ENCODE data around the gene IKBKE. TPM values are rescaled to one million over a fixed set of nuclear protein-coding genes. Genes with fewer than 3 reads are reported as not detected.

IKBKE gene
- total RNA-seq, 1 donor from 2014 or later, result 7.7 TPM

DNA sequence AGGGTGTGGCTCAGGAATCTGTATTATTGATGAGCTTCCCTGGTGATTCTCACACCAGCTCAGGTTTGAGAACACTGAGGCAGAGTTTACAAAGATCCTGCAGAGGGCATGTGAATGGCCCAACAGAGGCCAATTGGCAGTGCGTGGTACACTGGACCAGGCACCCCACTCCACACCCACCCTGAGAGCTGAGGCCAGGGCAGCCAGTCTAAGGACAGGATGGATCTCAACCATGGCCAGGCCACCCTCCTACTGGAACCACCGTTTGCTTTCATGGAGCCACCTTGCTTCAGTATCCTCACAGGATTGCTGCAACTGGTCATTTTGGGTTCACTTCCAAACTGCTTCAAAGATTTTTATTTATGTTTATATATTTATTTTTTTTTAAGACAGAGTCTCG is 29.8 kb downstream of the IKBKE start:
- H3K4me3 Mint-ChIP-seq (ENCODE audit: unreplicated experiment), result no peak overlapping the region
- H3K36me3 Mint-ChIP-seq (ENCODE audit: low read depth), result peaks cover 3% of the 10 kb centered on the region
- no peak for TF ChIP-seq CTCF (IDR thresholded peaks at IDR 0.05)
- H3K27ac Mint-ChIP-seq (ENCODE audit: unreplicated experiment), result no peak overlapping the region
- DNase-seq (ENCODE audit: low spot score), result peak; percentile 52
- H3K9me3 Mint-ChIP-seq (ENCODE audit: low read depth), result no peaks in the 10 kb centered on the region
- peaks cover 2% of the 10 kb centered on the region for H3K27me3 Mint-ChIP-seq (ENCODE audit: low read depth)
- H3K4me1 Mint-ChIP-seq (ENCODE audit: low read depth), result peaks cover 59% of the 10 kb centered on the region

DNA sequence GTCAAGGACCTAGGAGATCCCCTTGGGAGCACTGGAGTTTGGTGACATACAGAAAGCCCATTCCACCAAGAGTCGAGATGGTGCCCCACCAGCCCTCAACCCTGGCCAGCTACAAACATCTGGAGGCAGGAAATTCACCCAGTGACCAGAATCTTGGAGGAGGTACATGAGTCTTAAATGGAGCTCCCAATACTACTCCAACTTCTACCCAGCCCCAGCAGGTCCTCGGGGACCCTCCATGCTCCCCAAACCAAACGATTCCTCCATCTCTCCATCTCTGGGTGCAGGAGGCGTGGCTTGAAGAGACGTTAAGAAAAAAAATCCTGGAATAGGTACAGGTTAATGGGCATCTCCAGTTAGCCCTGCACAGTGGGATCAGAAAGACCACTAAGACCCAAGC is 31.6 kb downstream of the IKBKE start:
- Mint-ChIP-seq H3K27me3 (ENCODE audit: low read depth) (peaks cover 13% of the 10 kb centered on the region), H3K4me3 (ENCODE audit: unreplicated experiment) (no peak overlapping the region), H3K36me3 (ENCODE audit: low read depth) (peaks cover 3% of the 10 kb centered on the region), H3K9me3 (ENCODE audit: low read depth) (no peaks in the 10 kb centered on the region), H3K27ac (ENCODE audit: unreplicated experiment) (peak overlapping the region; percentile 92), H3K4me1 (ENCODE audit: low read depth) (peaks cover 48% of the 10 kb centered on the region)
- DNase-seq (ENCODE audit: low spot score), result peak; percentile 19
- TF ChIP-seq CTCF (IDR thresholded peaks at IDR 0.05), result no peak

GRCh38 chr1:206502403-206502802 is 32.1 kb downstream of the IKBKE start:
- Mint-ChIP-seq H3K27me3 (ENCODE audit: low read depth) (peaks cover 13% of the 10 kb centered on the region), H3K4me1 (ENCODE audit: low read depth) (peaks cover 46% of the 10 kb centered on the region), H3K36me3 (ENCODE audit: low read depth) (peaks cover 3% of the 10 kb centered on the region), H3K9me3 (ENCODE audit: low read depth) (no peaks in the 10 kb centered on the region), H3K27ac (ENCODE audit: unreplicated experiment) (no peak overlapping the region), H3K4me3 (ENCODE audit: unreplicated experiment) (no peak overlapping the region)
- no peak for TF ChIP-seq CTCF (IDR thresholded peaks at IDR 0.05)
- DNase-seq (ENCODE audit: low spot score), result peak; percentile 9

DNA sequence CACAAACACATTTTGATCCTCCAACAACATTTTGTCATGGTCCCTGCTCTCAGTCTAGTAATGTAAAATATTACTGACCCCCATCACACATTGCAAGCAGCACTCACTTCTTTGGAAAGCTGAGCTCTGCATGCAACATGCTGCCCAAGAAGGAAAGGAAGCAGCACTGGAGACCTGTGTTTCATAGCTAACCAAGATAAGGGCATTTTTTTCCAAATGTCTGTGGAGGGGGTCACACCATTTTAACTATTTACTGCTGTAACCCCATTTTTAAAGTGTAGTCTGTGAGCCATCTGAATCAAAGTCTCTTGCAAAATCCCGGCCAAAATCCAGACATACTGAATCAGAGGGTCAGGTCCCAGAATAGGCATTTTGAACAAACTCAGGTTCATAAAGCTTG is 32.5 kb downstream of the IKBKE start:
- Mint-ChIP-seq H3K4me3 (ENCODE audit: unreplicated experiment) (no peak overlapping the region), H3K36me3 (ENCODE audit: low read depth) (peaks cover 3% of the 10 kb centered on the region), H3K4me1 (ENCODE audit: low read depth) (peaks cover 46% of the 10 kb centered on the region), H3K27me3 (ENCODE audit: low read depth) (peaks cover 13% of the 10 kb centered on the region), H3K9me3 (ENCODE audit: low read depth) (no peaks in the 10 kb centered on the region), H3K27ac (ENCODE audit: unreplicated experiment) (no peak overlapping the region)
- no peak for TF ChIP-seq CTCF (IDR thresholded peaks at IDR 0.05)
- peak; percentile 1 for DNase-seq (ENCODE audit: low spot score)

GRCh38 chr1:206503591-206504362 is 33.5 kb downstream of the IKBKE start:
- Mint-ChIP-seq H3K9me3 (ENCODE audit: low read depth) (no peaks in the 10 kb centered on the region), H3K27me3 (ENCODE audit: low read depth) (peaks cover 16% of the 10 kb centered on the region), H3K4me1 (ENCODE audit: low read depth) (peaks cover 46% of the 10 kb centered on the region), H3K27ac (ENCODE audit: unreplicated experiment) (peak overlapping the region; percentile 75), H3K4me3 (ENCODE audit: unreplicated experiment) (no peak overlapping the region), H3K36me3 (ENCODE audit: low read depth) (no peaks in the 10 kb centered on the region)
- no peak for DNase-seq (ENCODE audit: low spot score)
- no peak for TF ChIP-seq CTCF (IDR thresholded peaks at IDR 0.05)
